HG03139 (cell line): ENCODE data around the gene ARHGAP35.
"Not testable (repeated sequence)": the region's sequence is repeated elsewhere in the genome, so short reads cannot be mapped to it uniquely, and the experiment has no call there.

ENCODE experiments used
- ATAC-seq: cut with Tn5 transposase; IDR thresholded peaks from one replicate; pipeline ENCODE4 v1.9.1; 2021; ENCODE audit not compliant: unreplicated experiment

The ARHGAP35 gene

GRCh38 chr19:46842791-46843190 lies 18.0 kb upstream of the ARHGAP35 start:
- ATAC-seq, result no peak

- ATAC-seq, result no peak
Observed at GRCh38 chr19:46844067-46844489, 16.7 kb upstream of the ARHGAP35 start.

- ATAC-seq, result no peak
Observed at GRCh38 chr19:46845959-46846459, 14.8 kb upstream of the ARHGAP35 start.

- ATAC-seq, result no peak
Observed at GRCh38 chr19:46847528-46847927, 13.3 kb upstream of the ARHGAP35 start.

GRCh38 chr19:46848389-46848788 lies 12.4 kb upstream of the ARHGAP35 start:
- no peak for ATAC-seq

- ATAC-seq, result no peak
Observed at GRCh38 chr19:46849610-46850009, 11.2 kb upstream of the ARHGAP35 start.

GRCh38 chr19:46850228-46851203 lies 10.3 kb upstream of the ARHGAP35 start, which contains the start of gene AP2S1:
AP2S1 (minus strand) TSS chr19:46850846; CDS start chr19:46850766, 80 bp downstream.
- peak; percentile 92 for ATAC-seq

GRCh38 chr19:46852830-46853229 lies 8.0 kb upstream of the ARHGAP35 start:
- no peak for ATAC-seq

- not testable (repeated sequence) for ATAC-seq
Observed at GRCh38 chr19:46854698-46855097, 6.1 kb upstream of the ARHGAP35 start.

- no peak for ATAC-seq
Observed at GRCh38 chr19:46856062-46857022, 4.5 kb upstream of the ARHGAP35 start.

- no peak for ATAC-seq
Observed at GRCh38 chr19:46859637-46860124, 1.1 kb upstream of the ARHGAP35 start.

GRCh38 chr19:46860125-46860845 lies 512 bp upstream of the ARHGAP35 start:
- peak; percentile 67 for ATAC-seq

- no peak for ATAC-seq
Observed at GRCh38 chr19:46861691-46862502, 1.1 kb downstream of the ARHGAP35 start.

GRCh38 chr19:46862503-46862834 lies 1.7 kb downstream of the ARHGAP35 start:
- no peak for ATAC-seq

GRCh38 chr19:46862974-46863632 lies 2.3 kb downstream of the ARHGAP35 start:
- ATAC-seq, result no peak

- ATAC-seq, result no peak
Observed at GRCh38 chr19:46863818-46864629, 3.2 kb downstream of the ARHGAP35 start.

GRCh38 chr19:46866407-46867136 lies 5.8 kb downstream of the ARHGAP35 start:
- no peak for ATAC-seq

GRCh38 chr19:46867170-46867569 lies 6.4 kb downstream of the ARHGAP35 start:
- ATAC-seq, result no peak
